T-helper 2 cell treated with Interferon-gamma antibody and Interleukin-4, amounts not matched to agents 100 ng/mL and 5 ng/mL, for 36 hours (primary cell): ENCODE measurements around the gene TUBA3D. TPM values are rescaled to one million over a fixed set of nuclear protein-coding genes. Genes with fewer than 3 reads are reported as not detected.
"Not testable (repeated sequence)": the region's sequence is repeated elsewhere in the genome, so short reads cannot be mapped to it uniquely, and the experiment has no call there.

Experiments
- intact Hi-C: fragments of 100-400 bp; cut with micrococcal nuclease; formaldehyde crosslinking; loops from one replicate; pipeline ENCODE4 v1.15.1; 2023
- total RNA-seq: library from RNA; stranded (reverse); gene quantifications from 2 replicates; pipeline ENCODE4 v1.2.3, GENCODE V29; 2022

TUBA3D gene
- not detected in 2 replicates for total RNA-seq

- intact Hi-C loops, result no loop called here
Observed at GRCh38 chr2:131475831-131476230, at the start of gene TUBA3D. TSS of gene TUBA3D (plus strand) at chr2:131476119. CDS start at chr2:131476200, 81 bp downstream.

GRCh38 chr2:131426727-131427126 is 49.2 kb upstream of the TUBA3D start:
- intact Hi-C loops, result no loop called here

- intact Hi-C loops, result no loop called here
Observed at GRCh38 chr2:131431336-131431735, 44.6 kb upstream of the TUBA3D start.

GRCh38 chr2:131440742-131441468 is 35.0 kb upstream of the TUBA3D start:
- intact Hi-C loops, result not testable (repeated sequence)

DNA sequence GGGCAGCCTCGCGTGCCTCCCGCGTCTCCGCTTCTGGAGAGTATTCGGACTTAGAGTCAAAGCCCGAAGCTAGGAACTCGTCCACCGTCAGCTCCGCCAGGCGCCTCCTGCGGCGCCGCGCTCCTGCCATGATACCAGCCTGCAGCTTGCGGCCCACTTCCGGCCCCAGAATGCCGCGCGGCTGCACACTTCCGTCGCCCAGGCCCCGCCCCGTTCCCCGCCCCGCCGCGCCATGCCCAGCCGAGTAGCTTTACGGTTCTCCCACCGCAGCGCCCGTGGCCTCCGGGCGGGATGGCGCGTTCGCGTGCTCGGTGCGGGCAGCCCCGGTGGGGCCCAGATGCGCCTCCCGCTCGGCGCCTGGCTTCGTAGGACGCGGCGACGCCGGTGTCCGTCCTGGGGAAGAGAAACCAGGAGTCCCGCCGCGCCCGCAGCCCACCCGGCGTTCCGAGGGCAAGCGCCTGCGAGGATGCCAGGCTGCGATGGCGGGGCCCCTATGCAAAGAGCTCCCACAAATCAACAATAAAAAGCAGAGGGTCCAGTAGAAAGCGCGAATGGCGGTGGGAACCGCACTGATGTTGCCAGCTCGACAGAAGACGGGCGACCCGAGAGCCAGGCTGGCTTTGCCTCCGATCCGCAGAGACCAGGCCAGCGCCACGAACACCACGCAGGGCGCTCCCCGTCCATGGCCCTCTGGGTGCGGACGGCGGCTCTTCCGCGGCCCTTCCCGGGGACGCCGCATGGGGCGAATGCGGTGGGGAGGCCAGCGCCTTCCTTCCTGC is 31.0 kb upstream of the TUBA3D start:
- intact Hi-C loops, result not testable (repeated sequence)

- intact Hi-C loops, result not testable (repeated sequence)
Observed at GRCh38 chr2:131445515-131445797, 30.5 kb upstream of the TUBA3D start.

- intact Hi-C loops, result no loop called here
Observed at GRCh38 chr2:131445896-131446295, 30.0 kb upstream of the TUBA3D start.

DNA sequence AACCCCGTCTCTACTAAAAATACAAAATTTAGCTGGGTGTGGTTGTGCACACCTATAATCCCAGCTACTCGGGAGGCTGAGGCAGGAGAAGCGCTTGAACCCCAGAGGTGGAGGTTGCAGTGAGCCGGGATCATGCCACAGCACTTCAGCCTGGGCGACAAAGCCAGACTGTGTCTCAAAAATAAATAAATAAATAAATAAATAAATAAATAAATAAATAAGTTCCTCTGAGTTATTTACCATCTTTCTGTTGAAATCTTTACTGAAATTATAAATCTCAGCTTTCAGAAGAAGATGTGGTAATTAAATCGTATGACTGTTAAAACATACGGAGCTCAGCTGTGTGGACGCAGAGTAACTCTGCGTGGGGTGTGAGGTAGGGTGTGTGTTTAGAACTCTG is 27.9 kb upstream of the TUBA3D start:
- intact Hi-C loops, result not testable (repeated sequence)

GRCh38 chr2:131451265-131451949 is 24.5 kb upstream of the TUBA3D start:
- intact Hi-C loops, result not testable (repeated sequence)

GRCh38 chr2:131454914-131455313 is 21.0 kb upstream of the TUBA3D start:
- intact Hi-C loops, result not testable (repeated sequence)

GRCh38 chr2:131467722-131468121 is 8.2 kb upstream of the TUBA3D start:
- intact Hi-C loops, result not testable (repeated sequence)

- intact Hi-C loops, result not testable (repeated sequence)
Observed at GRCh38 chr2:131470944-131471343, 5.0 kb upstream of the TUBA3D start.

DNA sequence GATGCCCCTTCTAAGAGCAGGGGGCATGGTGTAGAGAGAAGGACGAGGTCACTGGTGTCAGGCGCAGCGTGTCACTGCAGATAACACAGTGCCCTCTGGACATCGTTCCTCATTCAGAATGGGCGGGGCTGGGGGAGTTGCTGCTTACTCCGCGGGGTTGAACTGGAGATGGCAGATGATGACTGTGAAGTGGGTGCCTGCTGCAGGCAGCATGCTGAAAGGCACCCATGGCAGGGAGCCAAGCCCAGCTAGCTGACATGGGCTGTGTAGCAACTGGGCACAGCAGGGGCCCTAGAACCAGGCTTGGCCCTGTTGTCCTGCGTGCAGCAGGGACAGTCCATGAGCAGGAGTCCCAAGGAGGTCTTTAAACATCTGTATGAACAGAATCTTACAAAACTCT is 4.3 kb upstream of the TUBA3D start:
- intact Hi-C loops, result not testable (repeated sequence)

GRCh38 chr2:131473266-131473665 is 2.7 kb upstream of the TUBA3D start:
- intact Hi-C loops, result not testable (repeated sequence)

GRCh38 chr2:131476363-131476762 is 444 bp downstream of the TUBA3D start:
- intact Hi-C loops, result not testable (repeated sequence)

GRCh38 chr2:131477227-131477626 is 1.3 kb downstream of the TUBA3D start:
- intact Hi-C loops, result not testable (repeated sequence)

GRCh38 chr2:131478074-131478849 is 2.3 kb downstream of the TUBA3D start:
- intact Hi-C loops, result not testable (repeated sequence)

- intact Hi-C loops, result not testable (repeated sequence)
Observed at GRCh38 chr2:131478850-131479461, 3.0 kb downstream of the TUBA3D start.

DNA sequence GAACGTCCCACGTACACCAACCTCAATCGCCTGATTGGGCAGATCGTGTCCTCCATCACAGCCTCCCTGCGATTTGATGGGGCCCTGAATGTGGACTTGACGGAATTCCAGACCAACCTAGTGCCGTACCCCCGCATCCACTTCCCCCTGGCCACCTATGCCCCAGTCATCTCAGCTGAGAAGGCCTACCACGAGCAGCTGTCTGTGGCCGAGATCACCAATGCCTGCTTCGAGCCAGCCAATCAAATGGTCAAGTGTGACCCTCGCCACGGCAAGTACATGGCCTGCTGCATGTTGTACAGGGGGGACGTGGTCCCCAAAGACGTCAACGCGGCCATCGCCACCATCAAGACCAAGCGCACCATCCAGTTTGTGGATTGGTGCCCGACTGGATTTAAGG is 4.4 kb downstream of the TUBA3D start:
- intact Hi-C loops, result not testable (repeated sequence)

DNA sequence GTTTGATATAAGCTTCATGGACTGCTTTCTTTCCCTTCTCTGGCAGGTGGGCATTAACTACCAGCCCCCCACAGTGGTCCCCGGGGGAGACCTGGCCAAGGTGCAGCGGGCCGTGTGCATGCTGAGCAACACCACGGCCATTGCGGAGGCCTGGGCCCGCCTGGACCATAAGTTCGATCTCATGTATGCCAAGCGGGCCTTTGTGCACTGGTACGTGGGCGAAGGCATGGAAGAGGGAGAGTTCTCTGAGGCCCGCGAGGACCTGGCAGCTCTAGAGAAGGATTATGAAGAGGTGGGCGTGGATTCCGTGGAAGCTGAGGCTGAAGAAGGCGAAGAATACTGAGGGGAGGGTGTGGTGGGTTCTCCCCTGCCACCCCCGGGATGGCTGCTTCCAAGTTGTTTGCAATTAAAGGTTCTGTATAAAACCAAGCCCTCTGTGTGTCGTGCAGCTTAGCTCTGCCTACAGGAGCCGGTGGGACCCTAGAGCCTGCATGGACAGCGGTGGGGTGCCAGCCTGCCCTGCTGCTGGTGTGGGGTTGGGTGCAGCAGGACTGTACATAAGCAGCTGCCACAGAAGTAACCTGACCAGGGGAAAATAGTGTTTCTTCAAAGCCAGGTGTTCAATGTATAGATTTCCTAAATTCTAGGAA is 6.7 kb downstream of the TUBA3D start:
- intact Hi-C loops, result not testable (repeated sequence)
